ENCODE results near the gene SPATA46. TPM values are rescaled to one million over a fixed set of nuclear protein-coding genes. Genes with fewer than 3 reads are reported as not detected.

The SPATA46 gene
- total and polyA plus RNA-seq, 9 of the 15 experiments (the other 6 are each of a cell fraction or from before 2014, with no cell fraction given): 0.04 to 0.11 TPM; not detected in 7

GRCh38 chr1:162387226-162388082, 10.8 kb upstream of the SPATA46 start (continued):
- peak; percentile 52 for TF ChIP-seq MGA (IDR thresholded peaks at IDR 0.05)
